Ectodermal cell (in vitro differentiated cells): Measurements from ENCODE around the gene DHRS7B.
"Not testable (repeated sequence)": the region's sequence is repeated elsewhere in the genome, so short reads cannot be mapped to it uniquely, and the experiment has no call there.

ENCODE experiments used
- H3K27ac ChIP-seq: 2 replicates; pipeline ENCODE4 v1.7.0; 2013; ENCODE audit warnings: mild to moderate bottlenecking, low read depth, low read length; ENCODE audit not compliant: insufficient read depth, poor library complexity, severe bottlenecking
- H3K27me3 ChIP-seq: 2 replicates; pipeline ENCODE4 v1.7.0; 2013; ENCODE audit warnings: mild to moderate bottlenecking, low read length; ENCODE audit not compliant: insufficient read depth, control insufficient read depth, poor library complexity, severe bottlenecking
- H3K36me3 ChIP-seq: one replicate; pipeline ENCODE4 v1.7.0; 2013; ENCODE audit warnings: low read length; ENCODE audit not compliant: control insufficient read depth, insufficient read depth
- H3K4me1 ChIP-seq: one replicate; pipeline ENCODE4 v1.7.0; 2013; ENCODE audit warnings: low read length; ENCODE audit not compliant: control insufficient read depth, insufficient read depth
- H3K4me3 ChIP-seq: 2 replicates; pipeline ENCODE4 v1.7.0; 2013; ENCODE audit warnings: low read depth, low read length, control low read depth; ENCODE audit not compliant: insufficient read depth
- H3K9me3 ChIP-seq: 2 replicates; pipeline ENCODE4 v1.7.0; 2013; ENCODE audit warnings: mild to moderate bottlenecking, low read length, moderate library complexity; ENCODE audit not compliant: control insufficient read depth
- WGBS, 2 experiments: methylation state at CpG; one replicate each; pipeline ENCODE4 v1.1.7; 2013; ENCODE audit warnings: missing lambda C conversion rate in 2 of 2; 5-methylcytosine and 5-hydroxymethylcytosine counted together

Gene DHRS7B

GRCh38 chr17:21191698-21192097, 64.9 kb downstream of the DHRS7B start:
- Histone ChIP-seq H3K4me3 (no peak overlapping the region), H3K4me1 (no peaks in the 10 kb centered on the region), H3K27me3 (no peaks in the 10 kb centered on the region), H3K9me3 (no peaks in the 10 kb centered on the region), H3K27ac (no peak overlapping the region), H3K36me3 (peaks cover 8% of the 10 kb centered on the region)
- WGBS, 2 experiments, result 94 to 95% methylated on average over 2 of the region's 2 CpGs

- not testable (repeated sequence) for H3K4me1 ChIP-seq, H3K9me3 ChIP-seq, H3K4me3 ChIP-seq, H3K27ac ChIP-seq, H3K27me3 ChIP-seq
- 93 to 94% methylated on average over 7 of the region's 7 CpGs for WGBS, 2 experiments
- H3K36me3 ChIP-seq, result peaks cover 10% of the 10 kb centered on the region
These were observed 65.7 kb downstream of the DHRS7B start for GRCh38 chr17:21192414-21192813.

- peaks cover 16% of the 10 kb centered on the region for H3K36me3 ChIP-seq
- no peaks in the 10 kb centered on the region for H3K27me3 ChIP-seq
- no peaks in the 10 kb centered on the region for H3K9me3 ChIP-seq
- WGBS, 2 experiments, result 89 to 91% methylated on average over 5 of the region's 5 CpGs
- H3K27ac ChIP-seq, result no peak overlapping the region
- no peak overlapping the region for H3K4me3 ChIP-seq
- H3K4me1 ChIP-seq, result no peaks in the 10 kb centered on the region
These were observed 66.3 kb downstream of the DHRS7B start for GRCh38 chr17:21193031-21193430.

- Histone ChIP-seq H3K27me3 (no peaks in the 10 kb centered on the region), H3K9me3 (no peaks in the 10 kb centered on the region), H3K27ac (no peak overlapping the region), H3K36me3 (peaks cover 21% of the 10 kb centered on the region), H3K4me3 (no peak overlapping the region), H3K4me1 (peaks cover under 1% of the 10 kb centered on the region)
- WGBS, 2 experiments, result 89 to 93% methylated on average over 8 of the region's 8 CpGs
These were observed 67.5 kb downstream of the DHRS7B start for GRCh38 chr17:21194226-21194625.

GRCh38 chr17:21194703-21195102, 67.9 kb downstream of the DHRS7B start:
- Histone ChIP-seq H3K4me1 (peaks cover 5% of the 10 kb centered on the region), H3K27me3 (no peaks in the 10 kb centered on the region), H3K4me3 (no peak overlapping the region), H3K9me3 (no peaks in the 10 kb centered on the region), H3K36me3 (peaks cover 21% of the 10 kb centered on the region), H3K27ac (no peak overlapping the region)
- 93 to 94% methylated on average over 4 to 5 of the region's 5 CpGs for WGBS, 2 experiments

- Histone ChIP-seq H3K9me3 (no peaks in the 10 kb centered on the region), H3K36me3 (peaks cover 20% of the 10 kb centered on the region), H3K4me3 (no peak overlapping the region), H3K27ac (no peak overlapping the region), H3K4me1 (peaks cover 19% of the 10 kb centered on the region), H3K27me3 (no peaks in the 10 kb centered on the region)
- 95 to 96% methylated on average over 5 of the region's 5 CpGs for WGBS, 2 experiments
These were observed 69.4 kb downstream of the DHRS7B start for GRCh38 chr17:21196126-21196525.

- WGBS, 2 experiments, result 97% methylated on average over 20 of the region's 20 CpGs
- no peaks in the 10 kb centered on the region for H3K9me3 ChIP-seq
- no peak overlapping the region for H3K4me3 ChIP-seq
- H3K27ac ChIP-seq, result no peak overlapping the region
- H3K27me3 ChIP-seq, result no peaks in the 10 kb centered on the region
- H3K4me1 ChIP-seq, result peaks cover 22% of the 10 kb centered on the region
- peaks cover 14% of the 10 kb centered on the region for H3K36me3 ChIP-seq
These were observed 71.6 kb downstream of the DHRS7B start for GRCh38 chr17:21198411-21198810.

- Histone ChIP-seq H3K4me1 (peaks cover 22% of the 10 kb centered on the region), H3K36me3 (peaks cover 14% of the 10 kb centered on the region), H3K4me3 (no peak overlapping the region), H3K27me3 (no peaks in the 10 kb centered on the region), H3K9me3 (no peaks in the 10 kb centered on the region), H3K27ac (no peak overlapping the region)
- WGBS, 2 experiments, result 40 to 42% methylated on average over 9 of the region's 9 CpGs
These were observed 72.5 kb downstream of the DHRS7B start for GRCh38 chr17:21199311-21199710.

GRCh38 chr17:21199856-21200255, 73.1 kb downstream of the DHRS7B start:
- H3K27ac ChIP-seq, result no peak overlapping the region
- no peak overlapping the region for H3K4me3 ChIP-seq
- no peaks in the 10 kb centered on the region for H3K9me3 ChIP-seq
- peaks cover 22% of the 10 kb centered on the region for H3K4me1 ChIP-seq
- peaks cover 14% of the 10 kb centered on the region for H3K36me3 ChIP-seq
- no peaks in the 10 kb centered on the region for H3K27me3 ChIP-seq
- WGBS, 2 experiments, result 18 to 19% methylated on average over 10 of the region's 10 CpGs

GRCh38 chr17:21200590-21201297, 74.0 kb downstream of the DHRS7B start:
- 90 to 91% methylated on average over 15 of the region's 15 CpGs for WGBS, 2 experiments
- Histone ChIP-seq H3K4me1 (peaks cover 22% of the 10 kb centered on the region), H3K4me3 (no peak overlapping the region), H3K9me3 (no peaks in the 10 kb centered on the region), H3K27ac (no peak overlapping the region), H3K27me3 (no peaks in the 10 kb centered on the region), H3K36me3 (peaks cover 14% of the 10 kb centered on the region)

GRCh38 chr17:21201298-21201595, 74.5 kb downstream of the DHRS7B start:
- no peaks in the 10 kb centered on the region for H3K27me3 ChIP-seq
- H3K9me3 ChIP-seq, result no peaks in the 10 kb centered on the region
- H3K4me1 ChIP-seq, result peaks cover 22% of the 10 kb centered on the region
- no peak overlapping the region for H3K27ac ChIP-seq
- WGBS, 2 experiments, result 92 to 94% methylated on average over 5 of the region's 5 CpGs
- H3K4me3 ChIP-seq, result no peak overlapping the region
- H3K36me3 ChIP-seq, result peaks cover 14% of the 10 kb centered on the region
